ENCODE results near the gene CYTIP.

DNA sequence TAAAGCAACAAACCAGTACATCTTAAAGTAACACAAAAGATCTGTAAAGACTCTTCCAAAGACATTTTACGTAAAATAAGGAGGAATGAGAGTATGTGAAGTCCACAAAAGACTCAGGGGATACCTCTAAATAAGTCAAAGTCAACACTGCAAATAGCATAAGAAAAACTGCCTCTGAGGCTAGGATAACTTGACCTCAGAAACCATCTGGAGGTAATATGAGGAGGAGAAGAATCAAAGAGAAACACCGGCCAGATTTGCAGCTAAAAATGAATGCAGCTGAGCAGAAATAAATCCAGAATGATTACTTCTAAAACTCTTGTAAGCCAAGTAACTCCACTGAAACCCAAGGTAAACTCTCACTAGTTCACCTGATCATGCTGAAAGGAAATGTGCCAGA, 66.0 kb downstream of the CYTIP start:
- TF ChIP-seq TAF1 (IDR thresholded peaks at IDR 0.05; ENCODE audit: low read depth, low read length) (no peak), SPI1 (IDR thresholded peaks at IDR 0.05; ENCODE audit: low read depth, low read length) (no peak), POLR2AphosphoS5 (IDR thresholded peaks at IDR 0.05; ENCODE audit: low read depth, low read length) (no peak), POLR2A (IDR thresholded peaks at IDR 0.05; ENCODE audit: low read depth, low read length) (no peak)
